NOMO-1 (cell line): ENCODE data around the gene CACNA1C.
"Not testable (repeated sequence)": the region's sequence is repeated elsewhere in the genome, so short reads cannot be mapped to it uniquely, and the experiment has no call there.

Experiments used
- DNase-seq, 2 experiments: peaks; one replicate each; lab custom pipeline; 2025; ENCODE audit not compliant: unreplicated experiment in 2 of 2; lab: John Stamatoyannopoulos, UW

The CACNA1C gene

GRCh38 chr12:2110127-2110526 is 57.3 kb downstream of the CACNA1C start:
- DNase-seq: no peak

- DNase-seq: no peak
Observed at GRCh38 chr12:2110849-2111566, 58.2 kb downstream of the CACNA1C start.

GRCh38 chr12:2111826-2112225 is 59.0 kb downstream of the CACNA1C start:
- no peak for DNase-seq

- no peak for DNase-seq
Observed at GRCh38 chr12:2112401-2112800, 59.6 kb downstream of the CACNA1C start.

GRCh38 chr12:2113119-2113912 is 60.5 kb downstream of the CACNA1C start:
- DNase-seq: no peak

GRCh38 chr12:2114071-2114470 is 61.3 kb downstream of the CACNA1C start:
- DNase-seq: no peak

GRCh38 chr12:2115101-2115845 is 62.5 kb downstream of the CACNA1C start:
- DNase-seq: no peak

GRCh38 chr12:2117541-2117940 is 64.8 kb downstream of the CACNA1C start:
- DNase-seq: no peak

- peak in 1 of 2 experiments; percentile 1 for DNase-seq
Observed at GRCh38 chr12:2118061-2118460, 65.3 kb downstream of the CACNA1C start.

GRCh38 chr12:2118481-2119255 is 65.9 kb downstream of the CACNA1C start:
- DNase-seq: no peak

- no peak for DNase-seq
Observed at GRCh38 chr12:2119266-2119665, 66.5 kb downstream of the CACNA1C start.

- DNase-seq: no peak
Observed at GRCh38 chr12:2120982-2121758, 68.4 kb downstream of the CACNA1C start.

- DNase-seq: no peak
Observed at GRCh38 chr12:2124466-2125023, 71.8 kb downstream of the CACNA1C start.

GRCh38 chr12:2125651-2126522 is 73.1 kb downstream of the CACNA1C start:
- no peak for DNase-seq

GRCh38 chr12:2126676-2127406 is 74.1 kb downstream of the CACNA1C start:
- DNase-seq: no peak

- DNase-seq: no peak
Observed at GRCh38 chr12:2129076-2129475, 76.3 kb downstream of the CACNA1C start.

GRCh38 chr12:2135661-2136418 is 83.1 kb downstream of the CACNA1C start:
- not testable (repeated sequence) for DNase-seq
